Measurements from ENCODE around the gene UFC1.

The UFC1 gene

GRCh38 chr1:161185282-161185682 lies 31.5 kb downstream of the UFC1 start:
- Mint-ChIP-seq H3K9me3 (no peaks in the 10 kb centered on the region), H3K36me3 (ENCODE audit: low read depth) (no peaks in the 10 kb centered on the region), H3K27me3 (no peaks in the 10 kb centered on the region), H3K4me3 (peak overlapping the region; percentile 10), H3K4me1 (ENCODE audit: low read depth) (peaks cover 78% of the 10 kb centered on the region), H3K27ac (peak overlapping the region; percentile 92)
- intact Hi-C loops (cut with micrococcal nuclease): no loop called here

- intact Hi-C loops (cut with micrococcal nuclease): no loop called here
- H3K36me3 Mint-ChIP-seq (ENCODE audit: low read depth): no peaks in the 10 kb centered on the region
- H3K4me1 Mint-ChIP-seq (ENCODE audit: low read depth): peaks cover 72% of the 10 kb centered on the region
- no peaks in the 10 kb centered on the region for H3K9me3 Mint-ChIP-seq
- H3K4me3 Mint-ChIP-seq: no peak overlapping the region
- H3K27ac Mint-ChIP-seq: peak overlapping the region; percentile 92
- no peaks in the 10 kb centered on the region for H3K27me3 Mint-ChIP-seq
These were observed 32.0 kb downstream of the UFC1 start for GRCh38 chr1:161185732-161186311.

GRCh38 chr1:161187311-161187710 lies 33.5 kb downstream of the UFC1 start:
- peak overlapping the region; percentile 92 for H3K27ac Mint-ChIP-seq
- H3K4me3 Mint-ChIP-seq: no peak overlapping the region
- H3K4me1 Mint-ChIP-seq (ENCODE audit: low read depth): peaks cover 73% of the 10 kb centered on the region
- no peaks in the 10 kb centered on the region for H3K36me3 Mint-ChIP-seq (ENCODE audit: low read depth)
- intact Hi-C loops (cut with micrococcal nuclease): no loop called here
- H3K9me3 Mint-ChIP-seq: no peaks in the 10 kb centered on the region
- no peaks in the 10 kb centered on the region for H3K27me3 Mint-ChIP-seq

GRCh38 chr1:161188381-161188780 lies 34.6 kb downstream of the UFC1 start:
- no peaks in the 10 kb centered on the region for H3K36me3 Mint-ChIP-seq (ENCODE audit: low read depth)
- no peaks in the 10 kb centered on the region for H3K9me3 Mint-ChIP-seq
- intact Hi-C loops (cut with micrococcal nuclease): no loop called here
- H3K27me3 Mint-ChIP-seq: no peaks in the 10 kb centered on the region
- H3K4me3 Mint-ChIP-seq: no peak overlapping the region
- no peak overlapping the region for H3K27ac Mint-ChIP-seq
- peaks cover 74% of the 10 kb centered on the region for H3K4me1 Mint-ChIP-seq (ENCODE audit: low read depth)

- Mint-ChIP-seq H3K9me3 (no peaks in the 10 kb centered on the region), H3K4me3 (no peak overlapping the region), H3K27me3 (no peaks in the 10 kb centered on the region), H3K27ac (no peak overlapping the region), H3K36me3 (ENCODE audit: low read depth) (no peaks in the 10 kb centered on the region), H3K4me1 (ENCODE audit: low read depth) (peaks cover 75% of the 10 kb centered on the region)
- intact Hi-C loops (cut with micrococcal nuclease): no loop called here
These were observed 35.3 kb downstream of the UFC1 start for GRCh38 chr1:161189036-161189435.

DNA sequence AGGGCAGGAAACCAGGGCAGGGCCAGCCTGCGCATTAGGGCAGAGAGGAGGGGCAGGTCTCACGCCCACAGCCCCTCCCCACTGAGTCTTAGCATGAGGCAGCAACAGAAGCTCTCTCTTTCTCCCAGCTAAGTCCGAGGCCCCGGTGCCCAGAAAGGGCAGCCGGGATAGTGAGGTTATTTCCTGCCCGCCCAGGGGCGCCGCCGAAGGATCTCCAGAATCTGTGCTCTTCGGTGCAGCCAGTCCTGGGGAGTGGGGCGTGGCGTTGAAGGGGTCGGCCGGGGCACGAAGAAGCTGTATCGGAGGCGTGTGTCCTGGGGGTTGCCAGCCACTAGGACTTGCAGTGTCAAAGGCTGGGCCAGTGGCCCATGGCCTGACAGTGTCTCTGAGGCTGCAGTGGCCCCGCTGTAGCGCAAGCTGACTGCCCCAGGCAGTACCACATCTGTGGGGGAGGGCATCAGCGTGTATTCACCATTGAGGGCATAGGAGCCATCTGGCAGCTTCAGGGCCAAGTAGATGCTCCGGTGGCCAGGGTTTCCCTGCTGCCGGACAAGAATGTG lies 37.3 kb downstream of the UFC1 start:
- H3K4me1 Mint-ChIP-seq (ENCODE audit: low read depth): peaks cover 75% of the 10 kb centered on the region
- intact Hi-C loops (cut with micrococcal nuclease): no loop called here
- H3K4me3 Mint-ChIP-seq: no peak overlapping the region

GRCh38 chr1:161191971-161192370 lies 38.2 kb downstream of the UFC1 start:
- Mint-ChIP-seq H3K27me3 (no peaks in the 10 kb centered on the region), H3K4me3 (no peak overlapping the region), H3K9me3 (no peaks in the 10 kb centered on the region), H3K27ac (peak overlapping the region; percentile 58), H3K36me3 (ENCODE audit: low read depth) (no peaks in the 10 kb centered on the region), H3K4me1 (ENCODE audit: low read depth) (peaks cover 70% of the 10 kb centered on the region)
- intact Hi-C loops (cut with micrococcal nuclease): loop anchor here (1.0 kb wide), 1 partner anchor 33 kb away; no protein-coding TSS in a partner anchor

More for the DNA sequence above, 37.3 kb downstream of the UFC1 start:
- H3K36me3 Mint-ChIP-seq (ENCODE audit: low read depth): no peaks in the 10 kb centered on the region
- H3K27me3 Mint-ChIP-seq: no peaks in the 10 kb centered on the region
- peak overlapping the region; percentile 58 for H3K27ac Mint-ChIP-seq
- H3K9me3 Mint-ChIP-seq: no peaks in the 10 kb centered on the region

DNA sequence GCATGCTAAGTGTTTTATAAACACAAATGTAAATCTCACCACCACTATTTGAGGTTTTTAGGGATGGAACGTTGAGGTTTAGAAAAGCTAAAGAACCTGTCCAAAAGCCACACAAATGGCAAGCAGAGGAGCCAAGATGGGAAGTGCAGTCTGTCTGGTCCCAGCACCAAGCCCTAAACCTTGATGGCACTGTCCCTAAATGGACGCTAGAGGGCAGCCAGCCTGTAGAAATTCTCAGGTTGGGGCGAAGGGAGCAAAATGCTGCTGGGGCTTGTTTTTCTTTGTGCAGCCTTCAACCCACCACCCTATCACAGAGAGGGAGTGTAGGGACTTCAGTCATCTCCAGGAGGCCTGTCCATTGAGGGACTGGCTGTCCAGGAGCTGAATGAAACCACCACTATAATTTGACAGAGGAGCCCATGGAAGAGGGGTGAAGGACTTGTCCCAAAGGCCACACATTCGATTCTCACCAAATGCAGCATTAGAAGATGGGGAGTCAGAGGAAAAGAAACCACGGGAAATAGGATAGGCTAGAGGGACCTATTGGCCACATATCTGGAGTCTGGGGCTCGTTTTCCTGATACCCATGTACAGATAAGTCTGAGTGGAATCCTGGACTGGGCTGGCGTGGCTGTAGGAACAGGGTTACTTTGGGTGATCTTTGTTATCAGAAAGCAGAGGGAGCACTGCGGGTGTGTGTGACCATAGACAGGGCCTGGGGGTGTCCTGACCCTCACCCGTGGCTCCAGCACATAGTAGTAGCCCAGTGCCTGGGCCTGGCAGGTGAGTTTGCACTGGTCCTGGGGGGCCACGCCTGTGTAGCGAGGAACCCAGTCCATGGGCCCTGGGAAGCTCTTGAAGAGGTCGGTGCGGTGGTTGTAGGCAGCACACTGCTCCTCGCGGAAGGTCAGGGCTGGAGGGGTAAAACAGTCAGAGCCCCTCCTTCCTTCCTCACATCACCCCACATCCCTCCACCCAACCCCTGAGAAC lies 39.0 kb downstream of the UFC1 start:
- Mint-ChIP-seq H3K36me3 (ENCODE audit: low read depth) (no peaks in the 10 kb centered on the region), H3K4me1 (ENCODE audit: low read depth) (peaks cover 70% of the 10 kb centered on the region), H3K4me3 (no peak overlapping the region), H3K27ac (peak overlapping the region; percentile 77), H3K9me3 (no peaks in the 10 kb centered on the region), H3K27me3 (peaks cover 2% of the 10 kb centered on the region)
- intact Hi-C loops (cut with micrococcal nuclease): loop anchor here (1.0 kb wide), 1 partner anchor 33 kb away; no protein-coding TSS in a partner anchor

DNA sequence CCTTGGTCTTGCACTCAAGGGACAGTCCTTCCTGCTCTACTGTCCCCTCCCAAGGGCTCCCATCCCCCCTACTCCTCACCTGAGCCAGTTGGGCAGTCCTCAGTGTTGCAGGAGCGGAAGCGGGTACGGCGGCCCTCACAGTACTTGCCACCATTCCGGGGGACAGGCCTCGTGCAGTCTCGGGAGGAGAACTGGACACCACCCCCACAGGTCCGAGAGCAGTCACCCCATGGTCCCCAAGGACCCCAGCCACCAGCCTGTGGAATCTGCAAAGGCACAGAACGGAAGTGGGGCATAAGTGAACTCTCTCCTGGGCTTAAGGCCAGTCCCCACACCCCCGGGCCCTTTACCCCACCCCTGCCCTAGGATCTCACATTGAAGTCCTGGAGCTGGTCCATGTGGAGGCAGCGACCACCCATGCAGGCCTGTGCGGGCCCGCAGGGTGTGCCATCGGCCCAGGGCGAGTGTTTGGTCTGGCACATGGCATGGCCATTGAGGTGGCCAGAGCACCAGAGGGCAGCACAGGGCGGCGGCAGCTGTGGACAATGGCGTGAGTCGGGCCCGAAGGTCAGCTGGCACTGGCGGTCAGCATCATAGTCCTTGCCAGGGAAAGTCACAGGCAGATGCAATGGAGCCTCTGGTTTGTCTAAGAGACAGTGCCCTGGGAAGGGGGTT lies 39.9 kb downstream of the UFC1 start:
- intact Hi-C loops (cut with micrococcal nuclease): no loop called here
- Mint-ChIP-seq H3K4me3 (no peak overlapping the region), H3K27ac (peak overlapping the region; percentile 77), H3K36me3 (ENCODE audit: low read depth) (no peaks in the 10 kb centered on the region), H3K9me3 (no peaks in the 10 kb centered on the region), H3K27me3 (peaks cover 2% of the 10 kb centered on the region), H3K4me1 (ENCODE audit: low read depth) (peaks cover 72% of the 10 kb centered on the region)

DNA sequence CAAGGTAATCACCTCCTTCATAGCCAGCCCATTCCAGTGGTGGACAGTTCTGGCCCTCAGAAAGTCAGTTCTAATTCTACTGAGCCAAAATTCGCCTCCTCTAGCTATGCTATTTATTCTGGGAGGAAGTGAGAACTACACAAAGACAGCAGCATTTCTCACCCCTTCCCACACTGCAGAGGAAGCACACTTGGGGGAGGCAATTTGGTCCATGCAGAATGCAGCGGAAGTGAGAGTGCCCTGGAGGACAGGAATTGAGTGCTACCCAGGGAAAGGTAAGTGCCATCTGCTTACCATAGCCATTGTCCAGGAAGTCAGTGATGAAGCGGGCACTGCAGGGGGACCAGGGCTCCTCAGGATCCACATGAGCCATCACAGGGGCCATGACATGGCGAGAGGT lies 41.4 kb downstream of the UFC1 start:
- Mint-ChIP-seq H3K27me3 (peaks cover 4% of the 10 kb centered on the region), H3K9me3 (no peaks in the 10 kb centered on the region), H3K4me3 (no peak overlapping the region), H3K36me3 (ENCODE audit: low read depth) (no peaks in the 10 kb centered on the region), H3K4me1 (ENCODE audit: low read depth) (peaks cover 86% of the 10 kb centered on the region), H3K27ac (peak overlapping the region; percentile 55)
- intact Hi-C loops (cut with micrococcal nuclease): no loop called here

DNA sequence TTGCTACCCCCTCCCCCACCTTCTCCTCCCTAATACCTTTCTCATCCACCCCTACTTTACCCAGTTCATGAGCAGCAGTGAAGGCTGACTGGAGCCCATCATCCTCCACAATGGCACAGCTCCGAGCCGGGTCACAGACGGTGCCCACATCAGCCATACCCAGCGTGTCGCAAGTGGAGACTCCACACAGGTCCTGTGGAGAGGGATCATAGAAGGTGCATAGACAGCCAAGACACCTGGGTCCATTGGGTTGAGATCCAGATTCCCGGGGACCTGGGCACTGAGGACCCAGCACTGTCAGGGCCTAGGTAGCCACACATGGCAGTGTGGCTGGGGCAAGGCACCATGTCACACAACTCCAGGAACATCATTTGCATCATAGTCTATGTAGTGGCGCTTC lies 42.3 kb downstream of the UFC1 start:
- peaks cover 94% of the 10 kb centered on the region for H3K4me1 Mint-ChIP-seq (ENCODE audit: low read depth)
- peaks cover 4% of the 10 kb centered on the region for H3K27me3 Mint-ChIP-seq
- intact Hi-C loops (cut with micrococcal nuclease): no loop called here
- peak overlapping the region; percentile 56 for H3K27ac Mint-ChIP-seq
- H3K36me3 Mint-ChIP-seq (ENCODE audit: low read depth): no peaks in the 10 kb centered on the region
- H3K9me3 Mint-ChIP-seq: no peaks in the 10 kb centered on the region
- H3K4me3 Mint-ChIP-seq: no peak overlapping the region

DNA sequence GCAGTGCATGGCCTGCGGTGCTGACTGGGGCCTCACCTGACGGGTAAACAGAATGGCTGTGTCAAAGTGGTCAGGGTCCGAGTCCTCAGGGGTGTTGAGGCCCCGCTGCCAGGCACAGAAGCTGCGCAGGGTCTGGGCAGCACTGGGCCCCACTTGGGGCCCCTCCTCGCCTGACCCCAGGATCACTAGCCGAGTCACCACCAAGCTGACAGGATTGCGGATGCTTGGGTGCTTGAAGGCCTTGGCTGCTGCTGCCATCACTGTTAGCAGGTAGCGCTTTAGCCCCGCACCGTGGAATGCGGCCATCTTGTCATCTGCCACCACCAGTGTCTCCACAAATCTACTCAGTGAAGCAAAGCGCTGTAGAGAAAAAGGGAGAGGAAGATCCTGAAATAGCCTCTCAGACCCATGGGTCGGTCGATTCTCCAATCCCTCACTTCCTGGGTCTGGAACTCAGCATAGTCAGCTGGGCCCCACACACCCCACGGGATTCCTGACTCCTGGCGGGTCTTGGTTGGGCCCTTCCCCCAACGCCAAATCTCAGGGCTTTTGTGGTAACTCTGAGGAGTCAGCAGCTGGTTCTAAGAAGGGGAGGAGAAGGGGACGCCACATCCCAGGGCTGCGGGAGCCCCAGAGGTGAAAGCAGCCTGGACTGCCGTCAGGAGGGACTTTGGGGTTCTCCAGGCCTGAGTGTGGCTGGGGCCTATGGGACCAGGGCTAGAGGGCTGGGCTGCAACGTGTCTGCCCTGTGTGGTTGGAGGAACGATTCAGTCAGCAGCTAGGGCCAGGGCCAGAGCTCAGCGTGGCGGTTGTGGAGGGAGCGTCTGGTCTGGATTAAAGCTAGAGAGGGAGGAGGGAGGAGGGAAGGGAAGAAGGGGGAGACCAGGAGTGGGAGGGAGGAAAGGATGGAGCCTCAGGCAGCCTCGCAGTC lies 43.0 kb downstream of the UFC1 start:
- H3K27ac Mint-ChIP-seq: peak overlapping the region; percentile 56
- intact Hi-C loops (cut with micrococcal nuclease): no loop called here
- no peak overlapping the region for H3K4me3 Mint-ChIP-seq
- H3K9me3 Mint-ChIP-seq: no peaks in the 10 kb centered on the region
- peaks cover 4% of the 10 kb centered on the region for H3K27me3 Mint-ChIP-seq
- H3K36me3 Mint-ChIP-seq (ENCODE audit: low read depth): no peaks in the 10 kb centered on the region
- H3K4me1 Mint-ChIP-seq (ENCODE audit: low read depth): peaks cover 94% of the 10 kb centered on the region
